DOHH2 (cell line): ENCODE results near the gene INSYN2A.

Source experiments
- H3F3A ChIP-seq: fragments of 200-600 bp; sonication (generic), shearing (Covaris generic); 2 replicates; pipeline ENCODE4 v1.6.0; 2016; ENCODE audit warnings: antibody characterized with exemption, mild to moderate bottlenecking; ENCODE audit not compliant: control insufficient read depth, insufficient read depth
- H3K27ac ChIP-seq: fragments of 200-600 bp; sonication (generic); 2 replicates; pipeline ENCODE4 v1.5.1; 2014; ENCODE audit warnings: low read depth, mild to moderate bottlenecking, low read length, moderate library complexity
- H3K27me3 ChIP-seq: fragments of 200-600 bp; sonication (generic); 2 replicates; pipeline ENCODE4 v1.6.1; 2014; ENCODE audit warnings: mild to moderate bottlenecking, low read length, mixed read lengths; ENCODE audit not compliant: control insufficient read depth
- H3K36me3 ChIP-seq: fragments of 200-600 bp; sonication (generic); 2 replicates; pipeline ENCODE4 v1.6.1; 2014; ENCODE audit warnings: mild to moderate bottlenecking, low read length, moderate library complexity, mixed read lengths; ENCODE audit not compliant: control insufficient read depth
- H3K4me1 ChIP-seq: fragments of 200-600 bp; sonication (generic); 2 replicates; pipeline ENCODE4 v1.6.1; 2014; ENCODE audit warnings: mild to moderate bottlenecking, low read length, mixed read lengths; ENCODE audit not compliant: control insufficient read depth
- H3K4me2 ChIP-seq: fragments of 200-600 bp; sonication (generic); 2 replicates; pipeline ENCODE4 v1.6.0; 2014; ENCODE audit warnings: mild to moderate bottlenecking, low read length, moderate library complexity
- H3K4me3 ChIP-seq: fragments of 200-600 bp; sonication (generic); 2 replicates; pipeline ENCODE4 v1.5.1; 2014; ENCODE audit warnings: mild to moderate bottlenecking, low read length, mixed read lengths
- H3K79me2 ChIP-seq: fragments of 200-600 bp; sonication (generic); 2 replicates; pipeline ENCODE4 v1.6.1; 2014; ENCODE audit warnings: mild to moderate bottlenecking, low read length, mixed read lengths; ENCODE audit not compliant: control insufficient read depth
- H3K9me2 ChIP-seq: fragments of 200-600 bp; sonication (generic); replicated peaks from 2 replicates; pipeline ENCODE4 v1.6.1; 2014; ENCODE audit warnings: mild to moderate bottlenecking, low read length, mixed read lengths; ENCODE audit not compliant: control insufficient read depth
- H3K9me3 ChIP-seq: fragments of 200-600 bp; sonication (generic); 2 replicates; pipeline ENCODE4 v1.6.1; 2014; ENCODE audit warnings: antibody characterized with exemption, low read length, mixed read lengths; ENCODE audit not compliant: control insufficient read depth, insufficient read depth
- H4K20me1 ChIP-seq: fragments of 200-600 bp; sonication (generic); 2 replicates; pipeline ENCODE4 v1.6.0; 2014; ENCODE audit warnings: low read depth, mild to moderate bottlenecking, antibody characterized with exemption, low read length, moderate library complexity; ENCODE audit not compliant: control insufficient read depth, insufficient read depth
- CTCF ChIP-seq: fragments of 200-600 bp; sonication (generic); IDR thresholded peaks from one replicate; pipeline ENCODE4 v1.5.1; 2014; ENCODE audit warnings: antibody characterized with exemption, mild to moderate bottlenecking, low read depth, low read length; ENCODE audit not compliant: poor library complexity, severe bottlenecking
- EZH2phosphoT487 ChIP-seq: fragments of 200-600 bp; sonication (generic); IDR thresholded peaks from 2 replicates; pipeline ENCODE4 v1.6.1; 2017; ENCODE audit warnings: borderline replicate concordance, mild to moderate bottlenecking, antibody characterized with exemption, low read length, moderate library complexity, mixed read lengths

The INSYN2A gene

DNA sequence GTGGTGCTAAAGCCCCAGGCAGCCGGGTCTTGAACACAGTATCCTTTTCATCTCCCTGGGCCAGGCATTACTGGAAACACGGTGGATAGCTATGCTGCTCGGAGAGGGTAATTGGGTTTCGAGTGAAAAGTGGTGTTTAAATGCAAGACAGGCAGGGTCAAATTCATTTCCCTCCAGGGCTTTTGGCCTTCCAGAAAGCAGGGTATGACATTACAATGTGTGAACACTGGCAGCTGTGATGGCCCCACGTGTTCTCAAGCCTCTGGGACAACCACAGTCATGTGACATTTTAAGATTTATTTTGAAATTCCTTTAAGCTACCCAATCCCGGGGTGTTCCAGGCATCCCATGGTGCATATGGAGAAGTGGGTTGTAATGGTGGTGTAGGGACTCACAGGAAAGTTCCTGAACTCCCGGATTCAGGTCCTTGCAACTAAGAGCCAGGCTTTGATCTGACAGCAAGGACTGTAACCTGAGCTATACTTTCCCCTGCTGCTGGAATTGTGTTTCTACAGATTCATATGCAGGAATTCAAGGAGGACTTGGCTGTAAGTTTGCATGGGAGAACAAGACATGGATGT, 46.8 kb downstream of the INSYN2A start:
- Histone ChIP-seq H3K9me3 (peaks cover 6% of the 10 kb centered on the region; the same call in 1 of the 2 replicates), H3F3A (no peaks in the 10 kb centered on the region), H3K79me2 (no peaks in the 10 kb centered on the region), H3K27me3 (no peaks in the 10 kb centered on the region), H3K4me2 (no peak overlapping the region), H3K27ac (no peak overlapping the region), H3K4me3 (no peak overlapping the region), H4K20me1 (no peaks in the 10 kb centered on the region), H3K9me2 (no peaks in the 10 kb centered on the region), H3K4me1 (no peaks in the 10 kb centered on the region), H3K36me3 (no peaks in the 10 kb centered on the region)
- TF ChIP-seq CTCF (no peak), EZH2phosphoT487 (no peak)

- no peaks in the 10 kb centered on the region for H3K36me3 ChIP-seq
- H3K9me3 ChIP-seq, result peaks cover 6% of the 10 kb centered on the region; the same call in 1 of the 2 replicates
- no peaks in the 10 kb centered on the region for H4K20me1 ChIP-seq
- no peak overlapping the region for H3K4me2 ChIP-seq
- H3K9me2 ChIP-seq, result no peaks in the 10 kb centered on the region
- no peaks in the 10 kb centered on the region for H3K27me3 ChIP-seq
- H3K4me1 ChIP-seq, result no peaks in the 10 kb centered on the region
- no peaks in the 10 kb centered on the region for H3K79me2 ChIP-seq
- H3K27ac ChIP-seq, result no peak overlapping the region
- no peak overlapping the region for H3K4me3 ChIP-seq
- H3F3A ChIP-seq, result no peaks in the 10 kb centered on the region
- TF ChIP-seq EZH2phosphoT487, result no peak
- TF ChIP-seq CTCF, result no peak
Measured at GRCh38 chr10:127148933-127149220, 47.5 kb downstream of the INSYN2A start.

GRCh38 chr10:127148066-127148932, 48.1 kb downstream of the INSYN2A start:
- no peaks in the 10 kb centered on the region for H3K27me3 ChIP-seq
- H3K4me2 ChIP-seq, result no peak overlapping the region
- no peaks in the 10 kb centered on the region for H4K20me1 ChIP-seq
- no peak overlapping the region for H3K27ac ChIP-seq
- H3K4me3 ChIP-seq, result no peak overlapping the region
- no peaks in the 10 kb centered on the region for H3K9me2 ChIP-seq
- no peaks in the 10 kb centered on the region for H3K4me1 ChIP-seq
- no peaks in the 10 kb centered on the region for H3F3A ChIP-seq
- TF ChIP-seq CTCF, result no peak
- TF ChIP-seq EZH2phosphoT487, result no peak
- no peaks in the 10 kb centered on the region for H3K36me3 ChIP-seq
- H3K79me2 ChIP-seq, result no peaks in the 10 kb centered on the region
- H3K9me3 ChIP-seq, result peaks cover 6% of the 10 kb centered on the region; the same call in 1 of the 2 replicates
